ENCODE measurements around the gene ME1.
"Not testable (repeated sequence)": the region's sequence is repeated elsewhere in the genome, so short reads cannot be mapped to it uniquely, and the experiment has no call there.

Gene ME1

DNA sequence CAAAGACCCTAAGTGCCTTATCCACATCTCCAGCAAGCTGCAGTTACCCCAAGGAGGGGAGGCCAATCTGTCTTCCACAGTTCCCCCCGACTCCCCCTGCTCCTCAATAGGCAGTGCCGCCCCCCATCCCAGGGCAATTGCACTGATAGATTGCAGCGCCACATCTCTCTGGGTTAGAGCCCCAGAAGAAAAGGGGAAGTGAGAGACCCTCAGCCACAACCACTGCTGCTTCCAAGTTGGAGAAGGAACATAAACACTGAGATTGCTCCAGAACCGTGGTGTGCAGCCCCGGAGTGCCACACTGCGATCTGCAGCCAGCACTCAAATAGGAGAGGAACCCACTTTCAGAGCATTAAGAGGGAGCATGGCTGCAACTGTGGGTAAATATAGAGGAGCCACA lies 136.2 kb downstream of the ME1 start:
- Histone ChIP-seq H3K27ac (ENCODE audit: low read depth, low read length) (no peak overlapping the region), H3K36me3 (ENCODE audit: control insufficient read depth, low read length) (no peaks in the 10 kb centered on the region), H3K79me2 (ENCODE audit: control insufficient read depth, low read length) (no peaks in the 10 kb centered on the region), H3K4me2 (ENCODE audit: low read length) (no peak overlapping the region), H3K9me2 (replicated peaks; ENCODE audit: control insufficient read depth, low read length) (no peaks in the 10 kb centered on the region), H3K4me3 (ENCODE audit: low read length) (no peak overlapping the region), H3K9me3 (ENCODE audit: control insufficient read depth, insufficient read depth, low read length) (no peaks in the 10 kb centered on the region), H3K4me1 (ENCODE audit: control insufficient read depth, low read length) (no peaks in the 10 kb centered on the region), H4K20me1 (ENCODE audit: control insufficient read depth, insufficient read depth, low read depth, low read length) (no peaks in the 10 kb centered on the region), H3K27me3 (ENCODE audit: control insufficient read depth, low read length) (no peaks in the 10 kb centered on the region), H3F3A (ENCODE audit: control insufficient read depth, insufficient read depth) (no peaks in the 10 kb centered on the region)
- TF ChIP-seq EZH2phosphoT487 (IDR thresholded peaks at IDR 0.05; ENCODE audit: borderline replicate concordance, low read length): no peak

DNA sequence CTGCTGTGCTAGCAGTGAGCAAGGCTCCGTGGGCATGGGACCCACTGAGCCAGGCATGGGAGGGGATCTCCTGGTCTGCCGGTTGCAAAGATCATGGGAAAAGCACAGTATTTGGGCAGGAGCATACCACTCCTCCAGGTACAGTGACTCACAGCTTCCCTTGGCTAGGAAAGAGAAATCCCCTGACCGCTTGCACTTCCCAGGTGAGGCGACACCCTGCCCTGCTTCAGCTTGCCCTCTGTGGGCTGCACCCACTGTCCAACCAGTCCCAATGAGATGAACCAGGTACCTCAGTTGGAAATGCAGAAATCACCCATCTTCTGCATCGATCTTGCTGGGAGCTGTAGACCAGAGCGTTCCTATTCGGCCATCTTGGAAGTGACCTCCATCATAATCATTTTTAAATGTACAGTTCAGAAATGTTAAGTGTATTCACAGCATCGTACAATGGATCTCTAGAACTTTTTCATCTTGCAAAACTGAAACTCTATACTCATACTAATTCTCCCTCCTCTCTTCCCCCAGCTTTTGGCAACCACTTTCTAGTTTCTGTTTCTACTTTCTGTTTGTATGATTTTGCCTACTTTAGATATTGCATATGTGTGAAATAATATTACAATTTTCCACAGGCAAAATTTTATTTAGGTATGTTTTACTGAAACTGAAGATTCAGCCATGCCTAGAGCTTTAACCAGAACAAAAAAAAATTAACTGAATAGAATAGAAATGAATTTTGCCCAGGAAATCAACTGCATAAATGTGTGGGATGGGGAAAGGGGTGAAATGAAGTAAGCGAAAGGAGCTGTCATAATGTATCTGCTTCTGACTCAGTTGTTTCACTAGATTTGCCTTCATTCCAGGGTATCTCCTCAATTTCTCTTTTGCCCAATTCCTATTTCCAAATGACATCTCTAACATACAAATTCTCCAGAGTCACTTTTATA lies 137.7 kb downstream of the ME1 start:
- H3K4me3 ChIP-seq (ENCODE audit: low read length): no peak overlapping the region
- no peaks in the 10 kb centered on the region for H3F3A ChIP-seq (ENCODE audit: control insufficient read depth, insufficient read depth)
- H3K79me2 ChIP-seq (ENCODE audit: control insufficient read depth, low read length): no peaks in the 10 kb centered on the region
- H3K4me1 ChIP-seq (ENCODE audit: control insufficient read depth, low read length): no peaks in the 10 kb centered on the region
- no peak overlapping the region for H3K4me2 ChIP-seq (ENCODE audit: low read length)
- TF ChIP-seq, protein P1, sequence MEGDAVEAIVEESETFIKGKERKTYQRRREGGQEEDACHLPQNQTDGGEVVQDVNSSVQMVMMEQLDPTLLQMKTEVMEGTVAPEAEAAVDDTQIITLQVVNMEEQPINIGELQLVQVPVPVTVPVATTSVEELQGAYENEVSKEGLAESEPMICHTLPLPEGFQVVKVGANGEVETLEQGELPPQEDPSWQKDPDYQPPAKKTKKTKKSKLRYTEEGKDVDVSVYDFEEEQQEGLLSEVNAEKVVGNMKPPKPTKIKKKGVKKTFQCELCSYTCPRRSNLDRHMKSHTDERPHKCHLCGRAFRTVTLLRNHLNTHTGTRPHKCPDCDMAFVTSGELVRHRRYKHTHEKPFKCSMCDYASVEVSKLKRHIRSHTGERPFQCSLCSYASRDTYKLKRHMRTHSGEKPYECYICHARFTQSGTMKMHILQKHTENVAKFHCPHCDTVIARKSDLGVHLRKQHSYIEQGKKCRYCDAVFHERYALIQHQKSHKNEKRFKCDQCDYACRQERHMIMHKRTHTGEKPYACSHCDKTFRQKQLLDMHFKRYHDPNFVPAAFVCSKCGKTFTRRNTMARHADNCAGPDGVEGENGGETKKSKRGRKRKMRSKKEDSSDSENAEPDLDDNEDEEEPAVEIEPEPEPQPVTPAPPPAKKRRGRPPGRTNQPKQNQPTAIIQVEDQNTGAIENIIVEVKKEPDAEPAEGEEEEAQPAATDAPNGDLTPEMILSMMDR (IDR thresholded peaks at IDR 0.05; ENCODE audit: low read depth, low read length, poor library complexity, severe bottlenecking): no peak
- TF ChIP-seq EZH2phosphoT487 (IDR thresholded peaks at IDR 0.05; ENCODE audit: borderline replicate concordance, low read length): no peak
- H3K9me3 ChIP-seq (ENCODE audit: control insufficient read depth, insufficient read depth, low read length): no peaks in the 10 kb centered on the region
- H3K36me3 ChIP-seq (ENCODE audit: control insufficient read depth, low read length): no peaks in the 10 kb centered on the region
- H4K20me1 ChIP-seq (ENCODE audit: control insufficient read depth, insufficient read depth, low read depth, low read length): no peaks in the 10 kb centered on the region
- H3K27ac ChIP-seq (ENCODE audit: low read depth, low read length): no peak overlapping the region
- H3K27me3 ChIP-seq (ENCODE audit: control insufficient read depth, low read length): no peaks in the 10 kb centered on the region
- H3K9me2 ChIP-seq (replicated peaks; ENCODE audit: control insufficient read depth, low read length): no peaks in the 10 kb centered on the region

DNA sequence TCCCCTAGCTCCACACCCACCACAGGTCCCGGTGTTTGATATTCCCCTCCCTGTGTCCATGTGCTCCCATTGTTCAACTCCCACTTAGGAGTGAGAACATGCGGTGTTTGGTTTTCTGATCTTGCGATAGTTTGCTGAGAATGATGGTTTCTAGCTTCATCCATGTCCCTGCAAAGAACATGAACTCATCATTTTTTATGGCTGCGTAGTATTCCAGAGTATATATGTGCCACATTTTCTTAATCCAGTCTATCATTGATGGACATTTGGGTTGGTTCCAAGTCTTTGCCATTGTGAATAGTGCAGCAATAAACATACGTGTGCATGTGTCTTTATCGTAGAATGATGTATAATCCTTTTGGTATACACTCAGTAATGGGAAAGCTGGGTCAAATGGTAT lies 143.6 kb downstream of the ME1 start:
- not testable (repeated sequence) for H3K79me2 ChIP-seq (ENCODE audit: control insufficient read depth, low read length); H3K36me3 ChIP-seq (ENCODE audit: control insufficient read depth, low read length); H3K4me1 ChIP-seq (ENCODE audit: control insufficient read depth, low read length); H3K9me2 ChIP-seq (replicated peaks; ENCODE audit: control insufficient read depth, low read length); H3K27me3 ChIP-seq (ENCODE audit: control insufficient read depth, low read length); H4K20me1 ChIP-seq (ENCODE audit: control insufficient read depth, insufficient read depth, low read depth, low read length); H3K4me2 ChIP-seq (ENCODE audit: low read length); H3K27ac ChIP-seq (ENCODE audit: low read depth, low read length); H3K9me3 ChIP-seq (ENCODE audit: control insufficient read depth, insufficient read depth, low read length); H3K4me3 ChIP-seq (ENCODE audit: low read length); H3F3A ChIP-seq (ENCODE audit: control insufficient read depth, insufficient read depth)

DNA sequence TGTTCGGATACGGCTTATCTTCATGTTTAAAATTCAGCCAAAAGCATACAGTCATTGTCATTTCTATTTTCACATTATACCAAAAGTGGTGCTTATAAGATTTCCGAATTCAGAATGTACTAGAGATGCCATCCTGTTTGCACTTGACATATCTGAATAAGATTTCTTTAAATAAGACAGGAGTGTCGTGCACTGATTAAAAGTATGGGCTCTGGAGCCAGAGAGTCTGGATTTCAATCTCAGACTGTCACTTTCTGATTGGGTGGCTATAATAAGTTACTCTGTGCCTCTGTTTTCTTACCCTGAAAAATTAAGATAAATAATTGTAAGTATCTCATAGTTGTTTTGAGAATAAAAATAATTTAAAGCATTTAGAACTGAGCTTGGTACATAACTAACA lies 144.9 kb downstream of the ME1 start:
- no peaks in the 10 kb centered on the region for H3K27me3 ChIP-seq (ENCODE audit: control insufficient read depth, low read length)
- H3K9me3 ChIP-seq (ENCODE audit: control insufficient read depth, insufficient read depth, low read length): no peaks in the 10 kb centered on the region
- TF ChIP-seq, protein P1 (IDR thresholded peaks at IDR 0.05; ENCODE audit: low read depth, low read length, poor library complexity, severe bottlenecking): no peak
- no peak for TF ChIP-seq EZH2phosphoT487 (IDR thresholded peaks at IDR 0.05; ENCODE audit: borderline replicate concordance, low read length)
- H3K9me2 ChIP-seq (replicated peaks; ENCODE audit: control insufficient read depth, low read length): no peaks in the 10 kb centered on the region
- H4K20me1 ChIP-seq (ENCODE audit: control insufficient read depth, insufficient read depth, low read depth, low read length): no peaks in the 10 kb centered on the region
- H3K27ac ChIP-seq (ENCODE audit: low read depth, low read length): no peak overlapping the region
- H3K4me3 ChIP-seq (ENCODE audit: low read length): no peak overlapping the region
- H3K4me2 ChIP-seq (ENCODE audit: low read length): no peak overlapping the region
- no peaks in the 10 kb centered on the region for H3K36me3 ChIP-seq (ENCODE audit: control insufficient read depth, low read length)
- H3K79me2 ChIP-seq (ENCODE audit: control insufficient read depth, low read length): no peaks in the 10 kb centered on the region
- no peaks in the 10 kb centered on the region for H3K4me1 ChIP-seq (ENCODE audit: control insufficient read depth, low read length)
- no peaks in the 10 kb centered on the region for H3F3A ChIP-seq (ENCODE audit: control insufficient read depth, insufficient read depth)

All from DOHH2 (cell line).